HG03064 (cell line): ENCODE measurements around the gene NEXN.
A peak's percentile ranks its signal among the peaks of the same experiment; 100 is the strongest.
"Not testable (repeated sequence)": the region's sequence is repeated elsewhere in the genome, so short reads cannot be mapped to it uniquely, and the experiment has no call there.

Source experiments
- ATAC-seq: cut with Tn5 transposase; IDR thresholded peaks from one replicate; pipeline ENCODE4 v1.9.1; 2021; ENCODE audit warnings: low read depth; ENCODE audit not compliant: unreplicated experiment

NEXN gene

GRCh38 chr1:77958391-77958790 is 70.0 kb downstream of the NEXN start:
- no peak for ATAC-seq

GRCh38 chr1:77958850-77959249 is 70.4 kb downstream of the NEXN start:
- no peak for ATAC-seq

- no peak for ATAC-seq
Observed at GRCh38 chr1:77961392-77961791, 73.0 kb downstream of the NEXN start.

GRCh38 chr1:77966291-77966690 is 77.9 kb downstream of the NEXN start:
- no peak for ATAC-seq

- ATAC-seq = no peak
Observed at GRCh38 chr1:77970192-77970591, 81.8 kb downstream of the NEXN start.

GRCh38 chr1:77972080-77972479 is 83.7 kb downstream of the NEXN start:
- ATAC-seq = no peak

GRCh38 chr1:77975386-77975785 is 87.0 kb downstream of the NEXN start:
- ATAC-seq = no peak

- no peak for ATAC-seq
Observed at GRCh38 chr1:77975907-77976306, 87.5 kb downstream of the NEXN start.

- no peak for ATAC-seq
Observed at GRCh38 chr1:77976433-77977076, 88.1 kb downstream of the NEXN start.

GRCh38 chr1:77977989-77978292 is 89.5 kb downstream of the NEXN start:
- ATAC-seq = no peak

GRCh38 chr1:77978293-77978968 is 90.0 kb downstream of the NEXN start:
- peak; percentile 71 for ATAC-seq

GRCh38 chr1:77978969-77979876 is 90.8 kb downstream of the NEXN start, which contains the start of gene FUBP1:
Gene FUBP1 (minus strand): TSS chr1:77979072. CDS start chr1:77979004, 68 bp downstream.
- peak; percentile 73 for ATAC-seq

- not testable (repeated sequence) for ATAC-seq
Observed at GRCh38 chr1:77983352-77983996, 95.0 kb downstream of the NEXN start.

GRCh38 chr1:77983997-77984355 is 95.6 kb downstream of the NEXN start:
- no peak for ATAC-seq

- ATAC-seq = no peak
Observed at GRCh38 chr1:77984629-77985028, 96.2 kb downstream of the NEXN start.

GRCh38 chr1:77986810-77987209 is 98.4 kb downstream of the NEXN start:
- ATAC-seq = no peak

GRCh38 chr1:77987919-77988318 is 99.5 kb downstream of the NEXN start:
- no peak for ATAC-seq

GRCh38 chr1:77989744-77990143 is 101.3 kb downstream of the NEXN start:
- ATAC-seq = no peak

- ATAC-seq = no peak
Observed at GRCh38 chr1:77990629-77991204, 102.3 kb downstream of the NEXN start.

GRCh38 chr1:77991638-77992037 is 103.2 kb downstream of the NEXN start:
- no peak for ATAC-seq
